ENCODE data around the gene BMPER. TPM values are rescaled to one million over a fixed set of nuclear protein-coding genes. Genes with fewer than 3 reads are reported as not detected.

The BMPER gene
- total and polyA plus RNA-seq, 2 experiments from 2014 or later, result 4.5 to 6.3 TPM

DNA sequence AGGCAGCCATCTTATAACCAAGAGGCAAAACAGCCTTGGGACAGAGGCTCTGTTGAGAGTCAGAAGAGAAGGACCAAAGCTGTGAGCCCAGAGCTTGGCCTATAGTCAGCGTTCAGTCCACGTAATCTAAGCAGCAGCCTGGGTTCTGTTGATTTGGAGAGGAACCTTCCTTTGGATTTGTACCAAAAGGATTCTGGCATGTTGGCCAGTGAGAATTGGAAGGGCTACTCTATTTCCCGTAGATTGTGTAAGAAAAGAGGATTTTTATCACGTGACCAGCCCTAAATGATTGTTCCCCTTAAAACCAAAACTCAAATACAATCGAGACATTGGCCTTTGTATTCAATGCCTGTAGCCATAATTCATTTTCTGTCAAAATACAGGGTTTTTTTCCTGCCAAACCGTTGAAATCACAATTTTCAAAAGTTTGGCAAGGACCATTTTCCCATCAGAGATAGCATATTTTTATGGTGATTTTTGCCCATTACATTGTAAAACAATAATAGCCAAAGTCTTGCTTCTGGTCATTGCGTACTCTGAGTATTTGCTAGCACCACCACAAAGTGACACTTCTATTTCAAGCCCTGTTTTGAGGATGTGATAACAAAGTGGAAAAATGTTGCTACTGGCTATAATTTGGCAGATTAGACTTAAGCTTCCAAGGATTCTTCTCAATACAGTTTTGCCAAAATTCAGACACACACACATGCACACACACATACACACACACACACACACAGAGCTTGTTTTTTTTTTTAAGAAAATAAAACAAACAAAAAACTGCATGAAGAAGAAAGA lies 23.1 kb upstream of the BMPER start:
- WGBS (ENCODE audit: low lambda C conversion rate, missing lambda C conversion rate), result 98% methylated on average over 7 of the region's 7 CpGs

DNA sequence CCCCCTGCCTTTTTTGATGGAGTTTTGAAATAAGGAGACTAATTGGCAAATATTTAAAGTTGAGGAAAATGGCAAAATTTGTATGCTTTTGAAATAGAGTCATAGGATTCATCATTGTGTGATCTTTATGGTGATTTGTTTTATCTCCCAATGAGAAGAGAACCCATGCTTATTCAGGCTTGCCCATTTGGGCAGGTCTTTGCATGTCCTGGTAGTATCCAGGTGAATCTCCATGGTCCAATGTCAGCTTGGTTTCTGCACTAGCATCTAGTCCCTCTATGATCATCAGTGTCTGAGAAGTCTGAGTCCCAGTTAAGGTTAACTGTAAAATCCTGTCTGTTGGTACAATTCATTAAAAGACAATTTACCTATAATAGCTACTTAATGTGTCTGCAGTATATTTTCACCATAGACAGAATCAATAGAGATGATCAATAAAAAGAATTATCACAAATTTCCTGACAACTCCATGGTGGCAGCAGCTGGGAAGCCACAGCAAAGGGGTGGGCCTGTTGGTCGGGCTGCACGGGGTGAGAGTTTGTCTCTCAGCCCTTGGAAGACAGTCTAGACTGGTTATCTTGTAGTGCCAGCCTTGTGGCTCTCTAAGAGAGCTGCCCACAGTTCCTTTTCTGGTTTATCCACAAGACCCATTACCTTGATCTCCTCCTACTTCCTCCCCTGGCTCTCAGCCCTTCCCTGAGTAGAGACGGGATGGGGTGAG lies 22.2 kb upstream of the BMPER start:
- Histone ChIP-seq H3K27ac (no peak overlapping the region), H4K20me1 (ENCODE audit: insufficient read depth, poor library complexity, severe bottlenecking) (no peaks in the 10 kb centered on the region), H3K4me1 (ENCODE audit: insufficient read depth) (no peaks in the 10 kb centered on the region), H3K79me2 (no peaks in the 10 kb centered on the region), H3K4me2 (no peak overlapping the region), H3K4me3 (no peak overlapping the region), H3K36me3 (replicated peaks; ENCODE audit: insufficient read depth, low read depth) (no peaks in the 10 kb centered on the region), H3K27me3 (peaks cover 4% of the 10 kb centered on the region), H2AFZ (no peak overlapping the region), H3K9me2 (replicated peaks; ENCODE audit: insufficient read depth) (no peaks in the 10 kb centered on the region), H3K9me3 (ENCODE audit: low read depth) (no peaks in the 10 kb centered on the region)
- no peak for DNase-seq (ENCODE audit: low spot score)
- WGBS (ENCODE audit: low lambda C conversion rate, missing lambda C conversion rate), result 69% methylated on average over 3 of the region's 3 CpGs
- TF ChIP-seq EZH2phosphoT487 (IDR thresholded peaks at IDR 0.05; ENCODE audit: low read depth, severe bottlenecking, unreplicated experiment) (no peak), EZH2 (IDR thresholded peaks at IDR 0.05; ENCODE audit: borderline replicate concordance) (no peak)
- TF ChIP-seq, protein P1, sequence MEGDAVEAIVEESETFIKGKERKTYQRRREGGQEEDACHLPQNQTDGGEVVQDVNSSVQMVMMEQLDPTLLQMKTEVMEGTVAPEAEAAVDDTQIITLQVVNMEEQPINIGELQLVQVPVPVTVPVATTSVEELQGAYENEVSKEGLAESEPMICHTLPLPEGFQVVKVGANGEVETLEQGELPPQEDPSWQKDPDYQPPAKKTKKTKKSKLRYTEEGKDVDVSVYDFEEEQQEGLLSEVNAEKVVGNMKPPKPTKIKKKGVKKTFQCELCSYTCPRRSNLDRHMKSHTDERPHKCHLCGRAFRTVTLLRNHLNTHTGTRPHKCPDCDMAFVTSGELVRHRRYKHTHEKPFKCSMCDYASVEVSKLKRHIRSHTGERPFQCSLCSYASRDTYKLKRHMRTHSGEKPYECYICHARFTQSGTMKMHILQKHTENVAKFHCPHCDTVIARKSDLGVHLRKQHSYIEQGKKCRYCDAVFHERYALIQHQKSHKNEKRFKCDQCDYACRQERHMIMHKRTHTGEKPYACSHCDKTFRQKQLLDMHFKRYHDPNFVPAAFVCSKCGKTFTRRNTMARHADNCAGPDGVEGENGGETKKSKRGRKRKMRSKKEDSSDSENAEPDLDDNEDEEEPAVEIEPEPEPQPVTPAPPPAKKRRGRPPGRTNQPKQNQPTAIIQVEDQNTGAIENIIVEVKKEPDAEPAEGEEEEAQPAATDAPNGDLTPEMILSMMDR (IDR thresholded peaks at IDR 0.05; ENCODE audit: poor library complexity), result no peak

More for the DNA sequence above, 23.1 kb upstream of the BMPER start:
- peaks cover 4% of the 10 kb centered on the region for H3K27me3 ChIP-seq
- no peaks in the 10 kb centered on the region for H3K4me1 ChIP-seq (ENCODE audit: insufficient read depth)
- TF ChIP-seq EZH2phosphoT487 (IDR thresholded peaks at IDR 0.05; ENCODE audit: low read depth, severe bottlenecking, unreplicated experiment) (no peak), EZH2 (IDR thresholded peaks at IDR 0.05; ENCODE audit: borderline replicate concordance) (no peak)
- TF ChIP-seq, protein P1 (IDR thresholded peaks at IDR 0.05; ENCODE audit: poor library complexity), result no peak
- no peak for DNase-seq (ENCODE audit: low spot score)
- no peaks in the 10 kb centered on the region for H3K9me2 ChIP-seq (replicated peaks; ENCODE audit: insufficient read depth)
- H3K9me3 ChIP-seq (ENCODE audit: low read depth), result no peaks in the 10 kb centered on the region
- H3K4me3 ChIP-seq, result no peak overlapping the region
- no peaks in the 10 kb centered on the region for H3K36me3 ChIP-seq (replicated peaks; ENCODE audit: insufficient read depth, low read depth)
- H3K79me2 ChIP-seq, result no peaks in the 10 kb centered on the region
- no peak overlapping the region for H3K4me2 ChIP-seq
- H3K27ac ChIP-seq, result no peak overlapping the region
- no peaks in the 10 kb centered on the region for H4K20me1 ChIP-seq (ENCODE audit: insufficient read depth, poor library complexity, severe bottlenecking)
- H2AFZ ChIP-seq, result no peak overlapping the region

DNA sequence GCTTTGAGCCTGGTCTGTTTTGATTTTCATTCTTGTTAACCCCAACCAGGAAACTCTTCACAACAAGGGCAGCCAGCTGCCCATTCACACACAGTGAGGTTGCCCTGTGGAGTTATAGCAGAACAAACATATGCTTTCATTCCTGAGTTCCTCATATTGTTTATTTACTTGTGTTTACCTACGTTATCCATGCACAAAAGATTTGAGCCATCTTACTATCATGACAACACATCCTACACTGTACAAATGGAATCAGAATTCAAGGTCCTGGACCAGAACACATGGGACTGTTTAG lies 21.7 kb upstream of the BMPER start:
- no peaks in the 10 kb centered on the region for H4K20me1 ChIP-seq (ENCODE audit: insufficient read depth, poor library complexity, severe bottlenecking)
- TF ChIP-seq EZH2 (IDR thresholded peaks at IDR 0.05; ENCODE audit: borderline replicate concordance), result no peak
- no peak for TF ChIP-seq EZH2phosphoT487 (IDR thresholded peaks at IDR 0.05; ENCODE audit: low read depth, severe bottlenecking, unreplicated experiment)
- TF ChIP-seq, protein P1 (IDR thresholded peaks at IDR 0.05; ENCODE audit: poor library complexity), result no peak
- H3K36me3 ChIP-seq (replicated peaks; ENCODE audit: insufficient read depth, low read depth), result no peaks in the 10 kb centered on the region
- H3K4me1 ChIP-seq (ENCODE audit: insufficient read depth), result no peaks in the 10 kb centered on the region
- no peak overlapping the region for H2AFZ ChIP-seq
- no peaks in the 10 kb centered on the region for H3K79me2 ChIP-seq
- H3K27me3 ChIP-seq, result peaks cover 4% of the 10 kb centered on the region
- DNase-seq (ENCODE audit: low spot score), result no peak
- H3K4me2 ChIP-seq, result no peak overlapping the region
- 63% methylated on average over 1 of the region's 1 CpG for WGBS (ENCODE audit: low lambda C conversion rate, missing lambda C conversion rate)
- H3K27ac ChIP-seq, result no peak overlapping the region
- H3K9me3 ChIP-seq (ENCODE audit: low read depth), result no peaks in the 10 kb centered on the region
- H3K9me2 ChIP-seq (replicated peaks; ENCODE audit: insufficient read depth), result no peaks in the 10 kb centered on the region
- H3K4me3 ChIP-seq, result no peak overlapping the region
